Measurements from ENCODE around the gene COL13A1. TPM values are rescaled to one million over a fixed set of nuclear protein-coding genes. Genes with fewer than 3 reads are reported as not detected.

The COL13A1 gene
- total and polyA plus RNA-seq, 2 donors (not counting 1 experiment from before 2014, with no cell fraction given), result 5.7 to 7.4 TPM

DNA sequence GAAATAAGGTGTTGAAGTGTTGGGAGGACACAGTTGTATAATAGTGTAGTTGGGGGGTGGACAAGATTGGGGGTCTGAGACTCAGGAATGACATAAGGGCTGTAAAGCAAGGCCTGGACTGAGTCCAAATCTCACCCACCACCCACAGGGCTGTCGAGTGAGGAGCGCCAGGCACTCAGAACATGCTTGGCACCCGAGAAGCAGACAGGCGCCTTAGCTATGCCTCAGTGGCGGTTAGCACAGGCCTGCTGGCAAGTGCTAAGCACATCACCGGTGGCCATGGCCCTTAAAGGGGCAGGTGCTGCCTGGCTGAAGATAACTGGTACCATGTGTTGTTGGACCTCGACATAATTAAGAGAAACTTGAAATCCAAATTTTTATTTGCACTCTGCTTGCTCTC is 90.7 kb downstream of the COL13A1 start:
- no peak for DNase-seq (ENCODE audit: low read depth in 2 of 2)
- H3K36me3 ChIP-seq (ENCODE audit: control insufficient read depth, insufficient read depth, low read length), result no peaks in the 10 kb centered on the region
- no peak overlapping the region for H3K9ac ChIP-seq (ENCODE audit: insufficient read depth, low read length)

DNA sequence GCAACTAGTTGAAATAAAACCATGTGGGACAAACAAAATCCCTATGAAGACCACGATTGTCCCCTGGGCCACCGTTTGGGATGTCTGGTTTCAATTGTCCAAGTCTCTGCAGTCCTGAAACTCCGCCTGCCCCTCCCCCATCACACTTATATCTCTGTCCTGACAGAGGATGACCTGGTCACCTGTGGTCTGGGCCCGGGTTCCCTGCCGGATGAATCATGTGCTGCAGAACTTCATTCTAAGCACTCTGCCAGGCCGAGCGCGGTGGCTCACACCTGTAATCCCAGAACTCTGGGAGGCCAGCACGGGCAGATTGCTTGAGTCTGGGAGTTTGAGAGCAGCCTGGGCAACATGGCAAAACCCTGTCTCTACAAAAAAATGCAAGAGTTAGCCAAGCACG is 91.1 kb downstream of the COL13A1 start:
- Histone ChIP-seq H3K9me3 (ENCODE audit: control insufficient read depth, insufficient read depth, low read depth, low read length) (no peaks in the 10 kb centered on the region), H4K20me1 (ENCODE audit: control insufficient read depth, extremely low read depth, insufficient read depth, low read length) (no peaks in the 10 kb centered on the region), H3K4me1 (ENCODE audit: control insufficient read depth, extremely low read depth, insufficient read depth, low read length) (peaks cover 6% of the 10 kb centered on the region), H3K4me2 (ENCODE audit: extremely low read depth, insufficient read depth, low read length) (no peak overlapping the region), H3K9ac (ENCODE audit: insufficient read depth, low read length) (no peak overlapping the region), H3K4me3 (replicated peaks in 1 of 4; ENCODE audit: control extremely low read depth in 1 of 4, insufficient read depth in 1 of 4, low read depth in 3 of 4, low read length in 4 of 4) (no peak overlapping the region), H3K79me2 (ENCODE audit: control insufficient read depth, insufficient read depth, low read length) (no peaks in the 10 kb centered on the region), H3K27me3 (ENCODE audit: control insufficient read depth, insufficient read depth, low read length) (no peaks in the 10 kb centered on the region), H3K27ac (ENCODE audit: insufficient read depth, low read length) (no peak overlapping the region), H2AFZ (ENCODE audit: low read length) (no peak overlapping the region), H3K36me3 (ENCODE audit: control insufficient read depth, insufficient read depth, low read length) (no peaks in the 10 kb centered on the region)
- TF ChIP-seq EZH2 (IDR thresholded peaks at IDR 0.05; ENCODE audit: low read length, missing control alignments), result no peak
- TF ChIP-seq, protein P1, sequence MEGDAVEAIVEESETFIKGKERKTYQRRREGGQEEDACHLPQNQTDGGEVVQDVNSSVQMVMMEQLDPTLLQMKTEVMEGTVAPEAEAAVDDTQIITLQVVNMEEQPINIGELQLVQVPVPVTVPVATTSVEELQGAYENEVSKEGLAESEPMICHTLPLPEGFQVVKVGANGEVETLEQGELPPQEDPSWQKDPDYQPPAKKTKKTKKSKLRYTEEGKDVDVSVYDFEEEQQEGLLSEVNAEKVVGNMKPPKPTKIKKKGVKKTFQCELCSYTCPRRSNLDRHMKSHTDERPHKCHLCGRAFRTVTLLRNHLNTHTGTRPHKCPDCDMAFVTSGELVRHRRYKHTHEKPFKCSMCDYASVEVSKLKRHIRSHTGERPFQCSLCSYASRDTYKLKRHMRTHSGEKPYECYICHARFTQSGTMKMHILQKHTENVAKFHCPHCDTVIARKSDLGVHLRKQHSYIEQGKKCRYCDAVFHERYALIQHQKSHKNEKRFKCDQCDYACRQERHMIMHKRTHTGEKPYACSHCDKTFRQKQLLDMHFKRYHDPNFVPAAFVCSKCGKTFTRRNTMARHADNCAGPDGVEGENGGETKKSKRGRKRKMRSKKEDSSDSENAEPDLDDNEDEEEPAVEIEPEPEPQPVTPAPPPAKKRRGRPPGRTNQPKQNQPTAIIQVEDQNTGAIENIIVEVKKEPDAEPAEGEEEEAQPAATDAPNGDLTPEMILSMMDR (conservative IDR thresholded peaks at IDR 0.05 in 1 of 2, IDR thresholded peaks at IDR 0.05 in 1 of 2; ENCODE audit: low read depth in 1 of 2, low read length in 2 of 2), result no peak
- DNase-seq (ENCODE audit: low read depth in 2 of 2), result no peak

More for the DNA sequence above, 90.7 kb downstream of the COL13A1 start:
- Histone ChIP-seq H3K4me3 (replicated peaks in 1 of 4; ENCODE audit: control extremely low read depth in 1 of 4, insufficient read depth in 1 of 4, low read depth in 3 of 4, low read length in 4 of 4) (no peak overlapping the region), H3K4me2 (ENCODE audit: extremely low read depth, insufficient read depth, low read length) (no peak overlapping the region), H3K4me1 (ENCODE audit: control insufficient read depth, extremely low read depth, insufficient read depth, low read length) (peaks cover 6% of the 10 kb centered on the region), H3K79me2 (ENCODE audit: control insufficient read depth, insufficient read depth, low read length) (no peaks in the 10 kb centered on the region), H3K9me3 (ENCODE audit: control insufficient read depth, insufficient read depth, low read depth, low read length) (no peaks in the 10 kb centered on the region), H4K20me1 (ENCODE audit: control insufficient read depth, extremely low read depth, insufficient read depth, low read length) (no peaks in the 10 kb centered on the region), H3K27ac (ENCODE audit: insufficient read depth, low read length) (no peak overlapping the region), H2AFZ (ENCODE audit: low read length) (no peak overlapping the region), H3K27me3 (ENCODE audit: control insufficient read depth, insufficient read depth, low read length) (no peaks in the 10 kb centered on the region)
- no peak for TF ChIP-seq EZH2 (IDR thresholded peaks at IDR 0.05; ENCODE audit: low read length, missing control alignments)
- TF ChIP-seq, protein P1 (conservative IDR thresholded peaks at IDR 0.05 in 1 of 2, IDR thresholded peaks at IDR 0.05 in 1 of 2; ENCODE audit: low read depth in 1 of 2, low read length in 2 of 2), result no peak

DNA sequence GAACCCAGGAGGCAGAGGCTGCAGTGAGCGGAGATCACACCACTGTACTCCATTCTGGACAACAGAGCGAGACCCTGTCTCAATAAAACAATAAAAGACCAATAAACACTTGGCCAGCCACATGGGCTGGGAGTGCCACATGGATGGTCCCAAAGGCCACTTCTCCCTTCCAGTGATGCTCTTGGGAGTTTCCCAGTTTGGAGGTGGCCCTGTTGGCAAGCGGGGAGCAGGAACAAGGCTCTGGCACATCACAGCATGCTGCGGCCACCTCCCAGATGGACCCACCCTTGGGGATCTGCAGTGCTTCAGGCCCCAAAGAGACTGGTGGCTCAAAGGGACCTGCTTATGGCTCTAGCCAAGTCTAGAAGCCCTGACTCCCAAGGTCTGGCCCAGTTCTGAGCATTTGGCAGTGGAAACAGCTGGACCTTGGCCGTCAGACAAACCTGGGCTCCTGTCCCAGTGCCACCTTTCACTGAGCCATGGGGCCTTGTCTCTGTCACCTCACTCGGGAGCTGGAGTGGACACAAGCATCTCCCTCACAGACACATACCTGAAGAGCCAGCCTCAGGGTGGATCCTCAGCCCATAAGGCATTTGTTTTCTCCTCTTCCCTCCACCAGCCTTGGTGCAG is 91.7 kb downstream of the COL13A1 start:
- H4K20me1 ChIP-seq (ENCODE audit: control insufficient read depth, extremely low read depth, insufficient read depth, low read length), result no peaks in the 10 kb centered on the region
- H3K9ac ChIP-seq (ENCODE audit: insufficient read depth, low read length), result no peak overlapping the region
- no peak for TF ChIP-seq EZH2 (IDR thresholded peaks at IDR 0.05; ENCODE audit: low read length, missing control alignments)
- TF ChIP-seq, protein P1 (conservative IDR thresholded peaks at IDR 0.05 in 1 of 2, IDR thresholded peaks at IDR 0.05 in 1 of 2; ENCODE audit: low read depth in 1 of 2, low read length in 2 of 2), result no peak
- no peak overlapping the region for H3K4me3 ChIP-seq (replicated peaks in 1 of 4; ENCODE audit: control extremely low read depth in 1 of 4, insufficient read depth in 1 of 4, low read depth in 3 of 4, low read length in 4 of 4)
- H3K27ac ChIP-seq (ENCODE audit: insufficient read depth, low read length), result no peak overlapping the region
- no peak overlapping the region for H3K4me2 ChIP-seq (ENCODE audit: extremely low read depth, insufficient read depth, low read length)
- H3K27me3 ChIP-seq (ENCODE audit: control insufficient read depth, insufficient read depth, low read length), result no peaks in the 10 kb centered on the region
- H3K36me3 ChIP-seq (ENCODE audit: control insufficient read depth, insufficient read depth, low read length), result no peaks in the 10 kb centered on the region
- H2AFZ ChIP-seq (ENCODE audit: low read length), result no peak overlapping the region
- H3K79me2 ChIP-seq (ENCODE audit: control insufficient read depth, insufficient read depth, low read length), result no peaks in the 10 kb centered on the region
- H3K9me3 ChIP-seq (ENCODE audit: control insufficient read depth, insufficient read depth, low read depth, low read length), result no peaks in the 10 kb centered on the region
- no peak for DNase-seq (ENCODE audit: low read depth in 2 of 2)
- peaks cover 6% of the 10 kb centered on the region for H3K4me1 ChIP-seq (ENCODE audit: control insufficient read depth, extremely low read depth, insufficient read depth, low read length)
